GM23338 (cell line): ENCODE results near the gene NDC80. TPM values are rescaled to one million over a fixed set of nuclear protein-coding genes. Genes with fewer than 3 reads are reported as not detected.

Experiments used
- ATAC-seq: fragments of 200-7000 bp; cut with Tn5 transposase; 3 replicates; pipeline ENCODE4 v1.9.1; 2020
- DNase-seq: peaks from one replicate; pipeline ENCODE4 v3.0.0-alpha.2; 2015; ENCODE audit warnings: low spot score
- H2AFZ ChIP-seq: fragments of 200-600 bp; sonication (generic); 2 replicates; pipeline ENCODE4 v1.8.0; 2016; ENCODE audit warnings: antibody characterized with exemption, mild to moderate bottlenecking, moderate library complexity
- H3F3A ChIP-seq: fragments of 200-600 bp; sonication (generic); replicated peaks from 2 replicates; pipeline ENCODE4 v1.8.0; 2017; ENCODE audit warnings: antibody characterized with exemption, mixed run types, low read depth
- H3K27ac ChIP-seq: fragments of 200-600 bp; sonication (generic); 2 replicates; pipeline ENCODE4 v1.6.1; 2016; ENCODE audit warnings: low read depth
- H3K27me3 ChIP-seq: fragments of 200-600 bp; sonication (generic); 2 replicates; pipeline ENCODE4 v1.8.0; 2016; ENCODE audit warnings: mild to moderate bottlenecking, mixed run types, moderate library complexity; ENCODE audit not compliant: insufficient read depth
- H3K36me3 ChIP-seq: fragments of 200-600 bp; sonication (generic); 2 replicates; pipeline ENCODE4 v1.8.0; 2016; ENCODE audit warnings: mild to moderate bottlenecking; ENCODE audit not compliant: insufficient read depth
- H3K4me1 ChIP-seq: fragments of 200-600 bp; sonication (generic); 2 replicates; pipeline ENCODE4 v1.8.0; 2016; ENCODE audit warnings: mild to moderate bottlenecking, moderate library complexity; ENCODE audit not compliant: insufficient read depth
- H3K4me2 ChIP-seq: fragments of 200-600 bp; sonication (generic); 2 replicates; pipeline ENCODE4 v1.7.1; 2017; ENCODE audit warnings: mixed run types
- H3K4me3 ChIP-seq: fragments of 200-600 bp; sonication (generic); 2 replicates; pipeline ENCODE4 v1.6.1; 2016; ENCODE audit warnings: mixed run types
- H3K79me2 ChIP-seq: fragments of 200-600 bp; sonication (generic); replicated peaks from 2 replicates; pipeline ENCODE4 v1.8.0; 2017; ENCODE audit warnings: mild to moderate bottlenecking; ENCODE audit not compliant: insufficient read depth
- H3K9me2 ChIP-seq: fragments of 200-600 bp; sonication (generic); 2 replicates; pipeline ENCODE4 v1.8.0; 2017; ENCODE audit not compliant: insufficient read depth
- H4K20me1 ChIP-seq: fragments of 200-600 bp; sonication (generic); replicated peaks from 2 replicates; pipeline ENCODE4 v1.8.0; 2017; ENCODE audit warnings: mild to moderate bottlenecking; ENCODE audit not compliant: insufficient read depth
- H3K27ac Mint-ChIP-seq: 2 replicates; pipeline ENCODE4 v1.8.0; 2020; ENCODE audit warnings: inconsistent platforms, mild to moderate bottlenecking, moderate library complexity, mixed read lengths
- H3K27me3 Mint-ChIP-seq: 3 replicates; pipeline ENCODE4 v1.8.0; 2022; ENCODE audit warnings: low read depth, mild to moderate bottlenecking, moderate library complexity, mixed read lengths, inconsistent platforms; ENCODE audit not compliant: insufficient read depth, poor library complexity
- H3K36me3 Mint-ChIP-seq: 3 replicates; pipeline ENCODE4 v1.8.0; 2021; ENCODE audit warnings: low read depth, mild to moderate bottlenecking, inconsistent platforms, moderate library complexity, mixed read lengths
- H3K4me1 Mint-ChIP-seq: 3 replicates; pipeline ENCODE4 v1.8.0; 2020; ENCODE audit warnings: mild to moderate bottlenecking, inconsistent platforms, mixed read lengths
- H3K4me3 Mint-ChIP-seq: 3 replicates; pipeline ENCODE4 v1.8.0; 2021; ENCODE audit warnings: moderate library complexity, mild to moderate bottlenecking, inconsistent platforms, mixed read lengths
- H3K9me3 Mint-ChIP-seq: 3 replicates; pipeline ENCODE4 v1.8.0; 2020; ENCODE audit warnings: moderate library complexity, mild to moderate bottlenecking, inconsistent platforms, mixed read lengths
- CREB1 ChIP-seq: fragments of 250-450 bp; sonication (Bioruptor Pico); IDR thresholded peaks from 2 replicates; pipeline ENCODE4 v1.5.0; 2020; ENCODE audit warnings: low read depth, mild to moderate bottlenecking, moderate library complexity
- CTCF ChIP-seq, 2 experiments: fragments of 200-600 bp in 1 of 2; sonication (generic) in 1 of 2; conservative IDR thresholded peaks; 2 replicates each; pipeline versions ENCODE4 v1.5.1 to v1.6.1; 2016 to 2017; ENCODE audit warnings: antibody characterized with exemption in 2 of 2, low read depth in 2 of 2, mild to moderate bottlenecking in 2 of 2, moderate library complexity in 1 of 2
- ETS1 ChIP-seq: IDR thresholded peaks from 2 replicates; pipeline ENCODE4 v1.6.1; 2016; ENCODE audit warnings: antibody characterized with exemption
- EZH2 ChIP-seq: fragments of 200-600 bp; sonication (generic); IDR thresholded peaks from one replicate; pipeline ENCODE4 v1.8.0; 2017; ENCODE audit warnings: antibody characterized with exemption, mild to moderate bottlenecking, low read depth; ENCODE audit not compliant: unreplicated experiment
- EZH2phosphoT487 ChIP-seq: fragments of 200-600 bp; sonication (generic); IDR thresholded peaks from one replicate; pipeline ENCODE4 v1.8.1; 2018; ENCODE audit warnings: antibody characterized with exemption; ENCODE audit not compliant: unreplicated experiment
- JUNB ChIP-seq: IDR thresholded peaks from one replicate; pipeline ENCODE4 v1.6.1; 2016; ENCODE audit warnings: antibody characterized with exemption; ENCODE audit not compliant: unreplicated experiment
- NANOG ChIP-seq: IDR thresholded peaks from 2 replicates; pipeline ENCODE4 v1.6.1; 2016; ENCODE audit warnings: antibody characterized with exemption, borderline replicate concordance
- POLR2AphosphoS5 ChIP-seq: IDR thresholded peaks from 2 replicates; pipeline ENCODE4 v1.6.1; 2016; ENCODE audit warnings: antibody characterized with exemption, low read depth
- REST ChIP-seq: IDR thresholded peaks from one replicate; pipeline ENCODE4 v1.6.1; 2018; ENCODE audit warnings: antibody characterized with exemption; ENCODE audit not compliant: unreplicated experiment
- STAT1 ChIP-seq: IDR thresholded peaks from one replicate; pipeline ENCODE4 v1.6.1; 2016; ENCODE audit warnings: antibody characterized with exemption; ENCODE audit not compliant: unreplicated experiment
- ZNF114 ChIP-seq: fragments of 250-450 bp; sonication (Bioruptor Pico); IDR thresholded peaks from 2 replicates; pipeline ENCODE4 v1.5.0; 2020; ENCODE audit warnings: mild to moderate bottlenecking, moderate library complexity
- ZNF331 ChIP-seq: fragments of 250-450 bp; sonication (Bioruptor Pico); IDR thresholded peaks from 2 replicates; pipeline ENCODE4 v1.5.0; 2020; ENCODE audit warnings: low read depth, mild to moderate bottlenecking, moderate library complexity
- ZNF462 ChIP-seq: fragments of 250-450 bp; sonication (Bioruptor Pico); IDR thresholded peaks from 2 replicates; pipeline ENCODE4 v1.5.0; 2020; ENCODE audit warnings: mild to moderate bottlenecking, moderate library complexity
- polyA plus RNA-seq: library from polyadenylated mRNA; unstranded; fragments of >200 nt; fragmentation: Nextera tagmentation; extraction: Ambion mirVana; gene quantifications from 2 replicates; pipeline ENCODE4 v1.2.1, GENCODE V29; 2016
- total RNA-seq: library from RNA; depleted of rRNA; stranded (reverse); fragments of >200 nt; shearing (Covaris generic); gene quantifications from 2 replicates; pipeline ENCODE4 v1.2.3, GENCODE V29; 2014

The NDC80 gene
- total and polyA plus RNA-seq, 2 experiments from 2014 or later: 36.6 to 58.4 TPM

GRCh38 chr18:2572892-2573291 lies 1.5 kb downstream of the NDC80 start:
- H3K4me1 Mint-ChIP-seq: peaks cover 19% of the 10 kb centered on the region
- H3F3A ChIP-seq: no peaks in the 10 kb centered on the region
- no peaks in the 10 kb centered on the region for H3K27me3 ChIP-seq
- H3K4me1 ChIP-seq: peaks cover 12% of the 10 kb centered on the region
- no peak for TF ChIP-seq NANOG
- no peak for TF ChIP-seq CREB1 (CRISPR knock-in tag)
- no peak for TF ChIP-seq EZH2
- no peak for TF ChIP-seq ZNF114 (CRISPR knock-in tag)
- TF ChIP-seq STAT1: no peak
- no peak for TF ChIP-seq ETS1
- TF ChIP-seq POLR2AphosphoS5: no peak
- no peak for TF ChIP-seq ZNF462 (CRISPR knock-in tag)
- TF ChIP-seq EZH2phosphoT487: no peak
- no peak for TF ChIP-seq ZNF331 (CRISPR knock-in tag)
- no peak for TF ChIP-seq REST
- TF ChIP-seq JUNB: no peak
- no peak for TF ChIP-seq CTCF (conservative IDR thresholded peaks at IDR 0.05; ENCODE audit: low read depth in 2 of 2)
- peak overlapping the region; percentile 99 for H3K4me3 Mint-ChIP-seq
- H3K4me2 ChIP-seq: peak overlapping the region; percentile 96
- no peak overlapping the region for H2AFZ ChIP-seq
- H3K27me3 Mint-ChIP-seq: peaks cover 13% of the 10 kb centered on the region
- no peak overlapping the region for H3K27ac Mint-ChIP-seq
- peaks cover 23% of the 10 kb centered on the region for H3K36me3 ChIP-seq
- H3K9me3 Mint-ChIP-seq: no peaks in the 10 kb centered on the region
- H3K27ac ChIP-seq: no peak overlapping the region
- no peaks in the 10 kb centered on the region for H3K9me2 ChIP-seq
- no peak for ATAC-seq
- DNase-seq: no peak
- peak overlapping the region; percentile 77 for H3K4me3 ChIP-seq
- H3K79me2 ChIP-seq: peaks cover 61% of the 10 kb centered on the region
- 0 out of 2 replicates have a peak, but pooled peaks cover 6% of the 10 kb centered on the region for H4K20me1 ChIP-seq
- H3K36me3 Mint-ChIP-seq: peaks cover 35% of the 10 kb centered on the region
